ENCODE data around the gene SLC44A2. TPM values are rescaled to one million over a fixed set of nuclear protein-coding genes. Genes with fewer than 3 reads are reported as not detected.

Gene SLC44A2
- total RNA-seq, 4 donors from 2014 or later, result 59.7 to 82.8 (median 69.8) TPM

GRCh38 chr19:10583036-10583776 lies 42.1 kb upstream of the SLC44A2 start:
- H3K4me3 ChIP-seq, result no peak overlapping the region
- intact Hi-C loops (cut with DNase I), result no loop called here
- WGBS, 2 donors, result 89 to 92% methylated on average over 7 to 9 of the region's 9 CpGs
- H3K27ac ChIP-seq, result no peak overlapping the region
- H3K4me1 ChIP-seq, result peaks cover 0 to 27% (median 0%) of the 10 kb centered on the region in 3 donors
- H3K36me3 ChIP-seq, result peaks cover 0 to 56% (median 5%) of the 10 kb centered on the region in 3 donors
- H3K27me3 ChIP-seq, result peaks cover 0 to 18% (median 0%) of the 10 kb centered on the region in 4 donors
- H3K9me3 ChIP-seq, result no peaks in the 10 kb centered on the region
- TF ChIP-seq CTCF (IDR thresholded peaks at IDR 0.05) (no peak), POLR2A (IDR thresholded peaks at IDR 0.05) (no peak)
- no peak for DNase-seq

GRCh38 chr19:10586396-10586795 lies 39.0 kb upstream of the SLC44A2 start:
- Histone ChIP-seq H3K9me3 (no peaks in the 10 kb centered on the region), H3K4me3 (peak overlapping the region; percentile 60 to 72 (median 70)), H3K27me3 (peaks cover 0 to 31% (median 0%) of the 10 kb centered on the region in 4 donors), H3K4me1 (peaks cover 0 to 19% (median 0%) of the 10 kb centered on the region in 3 donors), H3K27ac (peak overlapping the region in 3 of 4 donors; percentile 82 to 87 (median 83)), H3K36me3 (peaks cover 0 to 26% (median 0%) of the 10 kb centered on the region in 3 donors)
- TF ChIP-seq POLR2A (IDR thresholded peaks at IDR 0.05) (no peak), CTCF (IDR thresholded peaks at IDR 0.05) (no peak)
- WGBS, 2 donors, result 46 to 47% methylated on average over 6 of the region's 6 CpGs
- intact Hi-C loops (cut with DNase I), result no loop called here
- no peak for DNase-seq

- no peak for DNase-seq
- TF ChIP-seq CTCF (IDR thresholded peaks at IDR 0.05), result no peak
- 33 to 36% methylated on average over 11 to 19 of the region's 35 CpGs for WGBS, 2 donors
- peaks cover 0 to 31% (median 0%) of the 10 kb centered on the region in 4 donors for H3K27me3 ChIP-seq
- peak within 1 kb of the TSS; percentile 60 to 72 (median 70) for H3K4me3 ChIP-seq
- H3K4me1 ChIP-seq, result peaks cover 0 to 18% (median 0%) of the 10 kb centered on the region in 3 donors
- peaks cover 0 to 18% (median 0%) of the 10 kb centered on the region in 3 donors for H3K36me3 ChIP-seq
- no peaks in the 10 kb centered on the region for H3K9me3 ChIP-seq
- intact Hi-C loops (cut with DNase I), result no loop called here
- H3K27ac ChIP-seq, result peak within 1 kb of the TSS; percentile 32 to 87 (median 82)
Observed at GRCh38 chr19:10587022-10587838, 38.1 kb upstream of the SLC44A2 start, which contains the start of gene AP1M2. AP1M2 (minus strand) TSS chr19:10587312; CDS start chr19:10587231, 81 bp downstream.

GRCh38 chr19:10587839-10588150 lies 37.6 kb upstream of the SLC44A2 start:
- intact Hi-C loops (cut with DNase I), result no loop called here
- DNase-seq, result no peak
- WGBS, 2 donors, result 85 to 92% methylated on average over 2 of the region's 2 CpGs
- peaks cover 0 to 12% (median 0%) of the 10 kb centered on the region in 3 donors for H3K36me3 ChIP-seq
- peaks cover 0 to 31% (median 0%) of the 10 kb centered on the region in 4 donors for H3K27me3 ChIP-seq
- no peak overlapping the region for H3K27ac ChIP-seq
- no peak overlapping the region for H3K4me3 ChIP-seq
- peaks cover 0 to 18% (median 0%) of the 10 kb centered on the region in 3 donors for H3K4me1 ChIP-seq
- no peaks in the 10 kb centered on the region for H3K9me3 ChIP-seq
- TF ChIP-seq CTCF (IDR thresholded peaks at IDR 0.05) (no peak), POLR2A (IDR thresholded peaks at IDR 0.05) (no peak)

- Histone ChIP-seq H3K4me1 (peaks cover 0 to 37% (median 3%) of the 10 kb centered on the region in 3 donors), H3K4me3 (no peak overlapping the region), H3K27ac (peak overlapping the region in 1 of 4 donors; percentile 4), H3K27me3 (peaks cover 0 to 14% (median 0%) of the 10 kb centered on the region in 4 donors), H3K36me3 (no peaks in the 10 kb centered on the region), H3K9me3 (no peaks in the 10 kb centered on the region)
- intact Hi-C loops (cut with DNase I), result no loop called here
- TF ChIP-seq POLR2A (IDR thresholded peaks at IDR 0.05), result no peak
- no peak for TF ChIP-seq CTCF (IDR thresholded peaks at IDR 0.05)
- 100% methylated on average over 2 of the region's 7 CpGs for WGBS, 2 donors
- DNase-seq, result no peak
Observed at GRCh38 chr19:10593148-10593547, 32.2 kb upstream of the SLC44A2 start.
